GM15510 (cell line): ENCODE results near the gene VDR.

Experiments used
- POLR2A ChIP-seq: IDR thresholded peaks from 3 replicates; pipeline ENCODE4 v1.6.1; 2011; ENCODE audit warnings: borderline replicate concordance; ENCODE audit not compliant: insufficient read length; ENCODE audit errors: extremely low read depth

Gene VDR

GRCh38 chr12:47902131-47902639 lies 2.6 kb downstream of the VDR start:
- no peak for TF ChIP-seq POLR2A

GRCh38 chr12:47901718-47902093 lies 3.1 kb downstream of the VDR start:
- no peak for TF ChIP-seq POLR2A

- TF ChIP-seq POLR2A = no peak
Measured at GRCh38 chr12:47901063-47901717, 3.6 kb downstream of the VDR start.

- no peak for TF ChIP-seq POLR2A
Measured at GRCh38 chr12:47900131-47901062, 4.4 kb downstream of the VDR start.

- no peak for TF ChIP-seq POLR2A
Measured at GRCh38 chr12:47899466-47899865, 5.3 kb downstream of the VDR start.

GRCh38 chr12:47896633-47897032 lies 8.2 kb downstream of the VDR start:
- no peak for TF ChIP-seq POLR2A

- no peak for TF ChIP-seq POLR2A
Measured at GRCh38 chr12:47896022-47896421, 8.8 kb downstream of the VDR start.

- TF ChIP-seq POLR2A = no peak
Measured at GRCh38 chr12:47894652-47895051, 10.1 kb downstream of the VDR start.

- TF ChIP-seq POLR2A = no peak
Measured at GRCh38 chr12:47894068-47894467, 10.7 kb downstream of the VDR start.

- TF ChIP-seq POLR2A = no peak
Measured at GRCh38 chr12:47892819-47893218, 12.0 kb downstream of the VDR start.

- no peak for TF ChIP-seq POLR2A
Measured at GRCh38 chr12:47891356-47891755, 13.4 kb downstream of the VDR start.

GRCh38 chr12:47889040-47889439 lies 15.8 kb downstream of the VDR start:
- TF ChIP-seq POLR2A = no peak

GRCh38 chr12:47888153-47888819 lies 16.5 kb downstream of the VDR start:
- TF ChIP-seq POLR2A = no peak

GRCh38 chr12:47887529-47887928 lies 17.3 kb downstream of the VDR start:
- no peak for TF ChIP-seq POLR2A
